Stimulated activated CD8-positive, alpha-beta memory T cell treated with anti-CD3 and anti-CD28 coated beads, Interleukin-4, amount 100 ng/mL, for 48 hours (primary cell): ENCODE measurements around the gene NUP62.
"Not testable (repeated sequence)": the region's sequence is repeated elsewhere in the genome, so short reads cannot be mapped to it uniquely, and the experiment has no call there.

Experiments
- DNase-seq: peaks from one replicate; pipeline ENCODE4 v3.0.0-alpha.2; 2020

NUP62 gene, protein sequence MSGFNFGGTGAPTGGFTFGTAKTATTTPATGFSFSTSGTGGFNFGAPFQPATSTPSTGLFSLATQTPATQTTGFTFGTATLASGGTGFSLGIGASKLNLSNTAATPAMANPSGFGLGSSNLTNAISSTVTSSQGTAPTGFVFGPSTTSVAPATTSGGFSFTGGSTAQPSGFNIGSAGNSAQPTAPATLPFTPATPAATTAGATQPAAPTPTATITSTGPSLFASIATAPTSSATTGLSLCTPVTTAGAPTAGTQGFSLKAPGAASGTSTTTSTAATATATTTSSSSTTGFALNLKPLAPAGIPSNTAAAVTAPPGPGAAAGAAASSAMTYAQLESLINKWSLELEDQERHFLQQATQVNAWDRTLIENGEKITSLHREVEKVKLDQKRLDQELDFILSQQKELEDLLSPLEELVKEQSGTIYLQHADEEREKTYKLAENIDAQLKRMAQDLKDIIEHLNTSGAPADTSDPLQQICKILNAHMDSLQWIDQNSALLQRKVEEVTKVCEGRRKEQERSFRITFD

DNA sequence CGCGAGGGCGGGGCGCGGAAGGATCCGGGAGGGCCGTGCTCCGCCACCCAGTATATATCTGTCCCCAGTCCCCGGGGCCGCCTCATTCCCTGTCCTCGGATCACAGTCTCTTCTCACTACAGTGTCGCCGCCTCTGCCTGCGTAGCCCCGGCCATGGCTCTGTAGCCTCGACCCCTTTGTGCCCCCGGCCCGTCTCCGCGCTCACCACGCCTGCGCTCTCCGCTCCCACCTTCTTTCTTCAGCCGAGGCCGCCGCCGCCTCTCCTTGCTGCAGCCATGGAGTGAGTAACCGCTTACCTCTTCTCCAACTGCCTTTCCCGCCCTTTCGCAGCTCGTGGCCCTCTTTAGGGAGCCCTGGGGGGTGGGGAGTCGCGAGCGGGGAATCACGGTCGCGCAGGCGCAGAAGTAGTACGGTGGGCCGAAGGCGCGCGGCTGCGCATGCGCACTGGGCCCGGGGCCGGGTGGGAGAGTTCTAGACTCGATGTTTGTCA lies at the start of gene NUP62, which contains the start of gene ATF5:
Gene NUP62, minus strand, starts transcription at position 384 of the 490 bp plus-strand sequence. CDS start 19,697 bp downstream, outside the sequence.
Gene ATF5, plus strand, starts transcription at position 85 of the 490 bp plus-strand sequence. CDS start 1,646 bp downstream, outside the sequence.
- peak; percentile 97 for DNase-seq

DNA sequence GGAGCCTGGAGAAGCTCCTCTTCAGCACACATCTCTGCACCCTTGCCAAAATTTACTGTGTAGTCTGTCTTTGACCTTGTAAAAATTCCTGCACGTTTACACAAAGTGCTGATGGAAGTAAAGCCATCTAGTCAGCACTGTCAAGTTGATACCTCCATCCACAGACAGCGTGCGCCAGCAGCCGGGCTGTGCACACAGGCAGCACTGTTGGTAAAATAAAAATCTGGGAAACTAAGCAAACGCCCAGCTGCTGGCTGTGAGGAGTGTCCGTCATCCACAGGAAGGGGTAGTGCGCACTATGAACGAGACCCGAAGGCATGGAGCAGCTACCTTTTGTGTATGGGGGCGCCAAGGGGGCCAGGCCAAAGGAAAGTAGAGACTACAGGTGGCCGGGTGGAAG lies 49.0 kb upstream of the NUP62 start:
- DNase-seq, result no peak

DNA sequence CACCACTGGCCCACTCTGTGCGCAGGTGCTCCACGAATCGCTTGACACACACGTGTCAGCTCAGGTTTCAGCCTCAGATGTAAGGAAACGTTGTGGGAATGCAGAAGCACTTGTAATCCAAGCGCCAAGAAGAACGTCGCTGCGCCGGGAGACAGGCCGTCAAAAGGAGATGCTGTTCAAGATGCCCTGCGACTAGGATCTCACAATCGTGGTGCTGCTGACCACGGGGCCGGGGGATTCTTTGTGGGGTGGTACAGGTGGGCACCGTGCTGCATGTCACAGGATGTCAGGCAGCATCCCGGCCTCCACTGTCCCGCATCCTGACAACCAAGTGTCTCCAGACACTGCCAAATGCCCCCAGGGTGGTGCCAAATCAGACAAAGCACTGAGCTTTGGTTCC lies 48.6 kb upstream of the NUP62 start:
- DNase-seq, result no peak

DNA sequence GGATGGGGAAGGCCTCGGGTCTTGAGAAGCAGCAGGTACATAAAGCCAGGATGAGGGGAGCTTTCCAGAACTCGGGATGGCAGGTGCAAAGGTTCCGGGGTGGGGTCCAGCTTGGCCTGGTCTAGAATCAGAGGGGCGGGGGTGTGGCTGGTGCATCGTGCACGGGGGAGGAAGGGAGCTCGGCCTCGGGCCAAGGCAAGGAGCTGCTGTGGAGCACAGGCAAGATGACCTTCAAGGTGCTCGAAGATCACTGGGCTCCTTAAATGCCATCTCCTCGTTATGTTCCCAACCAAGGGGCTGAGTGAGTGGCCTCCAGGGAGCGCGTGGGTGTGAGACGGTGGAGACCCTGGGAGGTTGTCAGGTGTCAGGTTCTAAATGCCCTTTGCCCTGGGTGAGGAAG lies 47.8 kb upstream of the NUP62 start:
- DNase-seq, result no peak

DNA sequence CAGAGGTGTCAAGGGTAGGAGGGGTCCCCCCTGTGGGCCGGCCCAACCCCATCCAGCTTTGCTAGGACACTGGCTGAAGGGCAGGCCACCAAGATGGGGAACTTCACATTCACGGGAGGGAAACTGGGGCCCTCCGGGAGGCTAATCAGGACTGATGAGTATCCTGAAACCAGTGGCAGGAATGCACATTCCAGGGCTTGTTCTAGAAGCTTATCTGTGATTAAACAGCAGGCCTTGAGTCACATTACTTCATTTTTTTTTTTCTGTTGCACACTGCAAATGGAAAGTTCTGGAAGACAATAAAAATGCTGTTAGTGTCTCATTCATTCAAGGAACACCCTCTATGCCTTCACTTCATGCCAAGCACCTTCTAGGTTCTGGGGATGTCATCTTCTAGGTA lies 47.2 kb upstream of the NUP62 start:
- DNase-seq, result no peak

DNA sequence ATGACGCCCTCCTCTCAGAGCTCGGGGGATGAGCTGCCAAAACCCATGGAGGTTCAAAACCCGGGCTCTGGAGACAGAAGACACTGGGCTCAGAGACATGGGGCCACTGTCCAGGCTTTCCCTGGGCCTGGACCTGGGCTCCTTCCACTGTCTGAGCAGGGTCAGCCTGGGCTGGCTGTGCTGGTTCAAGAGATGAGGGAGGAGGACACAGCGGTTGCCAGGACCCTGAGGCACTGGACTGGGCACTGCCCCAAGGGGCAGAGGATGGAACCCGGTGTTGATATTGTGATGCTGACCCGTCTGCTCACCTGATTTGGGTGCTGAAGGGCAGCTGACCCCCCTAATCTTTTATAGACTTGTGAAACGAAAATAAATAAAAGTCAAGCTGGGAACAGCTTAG lies 45.7 kb upstream of the NUP62 start:
- DNase-seq, result no peak

DNA sequence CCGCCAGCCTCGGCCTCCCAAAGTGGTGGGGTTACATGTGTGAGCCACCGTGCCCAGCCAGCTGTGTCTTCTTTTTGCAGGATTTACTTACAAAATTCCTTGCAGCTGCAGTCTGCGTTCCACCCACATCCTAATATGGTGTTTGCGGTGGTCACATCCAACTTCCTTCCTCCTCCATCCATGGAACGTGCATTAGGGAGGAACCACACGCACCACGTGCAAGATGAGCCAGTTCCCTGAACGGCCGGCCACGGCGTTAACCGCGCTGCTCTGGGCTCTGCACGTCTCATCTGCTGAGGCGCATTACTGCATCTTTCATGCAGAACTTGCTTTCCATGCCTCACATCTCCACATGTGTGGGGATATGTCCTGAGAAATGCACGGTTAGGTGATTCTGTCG lies 44.7 kb upstream of the NUP62 start:
- DNase-seq, result no peak

DNA sequence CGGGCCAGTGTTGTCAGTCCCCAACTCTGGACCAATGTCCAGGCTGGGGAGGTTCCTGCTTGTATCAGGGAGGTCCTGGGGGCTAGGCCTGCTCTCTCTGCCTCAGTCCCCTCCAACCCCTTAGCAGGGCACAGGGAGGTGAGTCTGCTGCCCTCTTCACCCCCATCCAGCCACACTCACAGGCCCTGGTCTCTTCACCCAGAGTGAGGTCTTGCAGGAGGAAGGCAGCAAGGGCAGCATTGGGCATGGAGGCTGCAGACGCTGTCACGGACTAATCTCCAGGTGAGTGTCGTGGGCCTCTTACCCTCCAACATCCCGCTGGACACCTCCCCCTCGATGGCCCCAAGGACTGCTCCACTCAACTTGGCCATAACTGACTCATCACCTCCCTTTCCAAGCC lies 43.5 kb upstream of the NUP62 start:
- no peak for DNase-seq

DNA sequence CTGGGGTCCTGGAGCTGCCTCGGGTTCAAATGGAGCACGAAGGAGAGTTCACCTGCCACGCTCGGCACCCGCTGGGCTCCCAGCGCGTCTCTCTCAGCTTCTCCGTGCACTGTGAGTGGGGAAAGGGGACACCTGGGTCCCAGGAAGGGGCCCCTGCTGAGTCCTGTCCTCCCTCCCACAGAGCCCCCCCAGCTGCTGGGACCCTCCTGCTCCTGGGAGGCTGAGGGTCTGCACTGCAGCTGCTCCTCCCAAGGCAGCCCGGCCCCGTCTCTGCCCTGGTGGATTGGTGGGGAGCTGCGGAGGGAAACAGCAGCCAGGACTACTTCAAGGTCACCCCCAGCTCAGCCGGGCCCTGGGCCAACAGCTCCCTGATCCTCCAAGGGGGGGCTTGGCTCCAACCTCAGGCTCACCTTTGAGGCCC lies 42.7 kb upstream of the NUP62 start:
- DNase-seq, result no peak

DNA sequence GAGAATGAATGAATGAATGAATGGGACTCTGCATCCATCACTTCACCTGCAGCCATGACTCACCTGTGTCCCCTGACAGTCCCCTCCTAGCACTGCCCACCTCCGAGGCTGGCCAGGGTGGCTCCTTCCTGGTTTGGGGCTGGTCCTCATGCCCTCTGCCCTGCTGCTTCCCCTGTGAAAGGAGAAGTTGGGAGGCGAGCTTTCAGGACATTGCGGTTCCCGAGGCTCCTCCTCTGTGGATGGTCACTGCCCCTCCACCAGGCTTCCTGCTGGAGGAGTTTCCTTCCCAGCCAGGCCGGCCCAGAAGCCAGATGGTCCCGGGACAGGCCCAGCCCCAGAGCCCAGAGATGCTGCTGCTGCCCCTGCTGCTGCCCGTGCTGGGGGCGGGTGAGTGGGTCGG lies 40.1 kb upstream of the NUP62 start:
- not testable (repeated sequence) for DNase-seq

DNA sequence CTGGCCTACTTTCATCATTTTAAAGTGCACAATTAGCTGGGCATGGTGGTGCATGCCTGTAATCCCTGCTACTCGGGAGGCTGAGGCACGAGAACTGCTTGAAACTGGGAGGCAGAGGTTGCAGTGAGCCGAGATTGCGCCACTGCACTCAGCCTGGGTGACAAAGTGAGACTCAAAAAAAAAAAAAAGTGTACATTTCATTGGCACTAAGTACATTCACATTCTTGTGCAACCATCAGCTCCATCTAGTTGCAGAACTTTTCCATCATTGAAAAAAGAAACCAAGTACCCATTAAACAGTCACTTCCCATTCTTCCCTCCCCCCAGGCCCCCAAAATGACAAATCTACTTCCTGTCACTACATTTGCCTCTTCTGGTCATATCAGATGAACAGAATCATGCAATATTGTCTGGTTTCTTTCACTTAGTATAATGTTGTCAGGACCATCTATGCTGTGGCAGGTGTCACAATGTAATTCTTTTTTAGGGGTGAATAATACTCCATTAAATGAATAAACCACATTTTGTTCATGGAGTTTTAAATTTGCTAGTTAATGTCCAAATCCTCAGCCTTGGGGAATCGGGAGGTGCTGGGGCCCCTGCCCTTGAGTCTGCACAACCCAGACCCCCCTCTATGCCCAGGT lies 39.1 kb upstream of the NUP62 start:
- DNase-seq, result no peak

DNA sequence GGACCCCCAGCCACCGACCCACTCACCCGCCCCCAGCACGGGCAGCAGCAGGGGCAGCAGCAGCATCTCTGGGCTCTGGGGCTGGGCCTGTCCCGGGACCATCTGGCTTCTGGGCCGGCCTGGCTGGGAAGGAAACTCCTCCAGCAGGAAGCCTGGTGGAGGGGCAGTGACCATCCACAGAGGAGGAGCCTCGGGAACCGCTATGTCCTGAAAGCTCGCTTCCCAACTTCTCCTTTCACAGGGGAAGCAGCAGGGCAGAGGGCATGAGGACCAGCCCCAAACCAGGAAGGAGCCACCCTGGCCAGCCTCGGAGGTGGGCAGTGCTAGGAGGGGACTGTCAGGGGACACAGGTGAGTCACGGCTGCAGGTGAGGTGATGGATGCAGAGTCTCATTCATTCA lies 31.7 kb upstream of the NUP62 start, which contains the start of gene SIGLEC11:
Gene SIGLEC11, minus strand, starts transcription at position 193 of the 400 bp plus-strand sequence. Its CDS starts 91 bp downstream, at position 102.
- not testable (repeated sequence) for DNase-seq

DNA sequence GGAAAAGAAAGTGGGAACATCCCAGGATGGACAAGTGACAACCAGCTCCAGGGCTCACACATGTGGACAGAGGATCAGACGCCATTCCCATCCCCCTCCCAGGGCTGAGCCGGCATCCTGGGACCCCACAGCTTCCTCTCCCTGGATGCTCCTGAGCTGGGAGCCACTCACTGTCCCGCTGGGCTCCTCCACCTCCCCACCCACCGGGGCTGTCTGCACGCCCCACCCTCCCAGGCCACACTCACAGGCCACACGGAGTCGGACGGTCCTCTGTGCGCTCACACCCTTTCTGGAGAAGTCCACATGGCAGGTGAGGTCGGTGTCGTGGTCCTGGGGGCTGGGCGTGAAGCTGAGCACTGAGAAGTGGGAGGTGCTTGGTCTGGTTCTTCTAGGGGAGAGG lies 30.6 kb upstream of the NUP62 start:
- DNase-seq, result not testable (repeated sequence)

DNA sequence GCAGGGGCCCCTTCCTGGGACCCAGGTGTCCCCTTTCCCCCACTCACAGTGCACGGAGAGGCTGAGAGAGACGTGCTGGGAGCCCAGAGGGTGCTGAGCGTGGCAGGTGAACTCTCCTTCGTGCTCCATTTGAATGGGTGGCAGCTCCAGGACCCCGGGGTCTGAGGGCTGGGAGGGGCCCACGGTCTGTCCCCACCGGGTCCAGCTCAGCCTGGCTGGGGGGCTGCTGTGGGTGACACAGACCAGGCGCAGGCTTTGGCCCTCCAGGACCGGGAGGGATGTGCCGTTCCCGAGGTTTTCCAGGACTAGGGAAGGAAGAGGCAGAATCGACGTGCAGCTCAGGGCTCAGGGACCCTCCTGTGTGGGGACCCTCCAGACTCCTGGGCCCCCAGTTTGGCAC lies 29.3 kb upstream of the NUP62 start:
- not testable (repeated sequence) for DNase-seq

DNA sequence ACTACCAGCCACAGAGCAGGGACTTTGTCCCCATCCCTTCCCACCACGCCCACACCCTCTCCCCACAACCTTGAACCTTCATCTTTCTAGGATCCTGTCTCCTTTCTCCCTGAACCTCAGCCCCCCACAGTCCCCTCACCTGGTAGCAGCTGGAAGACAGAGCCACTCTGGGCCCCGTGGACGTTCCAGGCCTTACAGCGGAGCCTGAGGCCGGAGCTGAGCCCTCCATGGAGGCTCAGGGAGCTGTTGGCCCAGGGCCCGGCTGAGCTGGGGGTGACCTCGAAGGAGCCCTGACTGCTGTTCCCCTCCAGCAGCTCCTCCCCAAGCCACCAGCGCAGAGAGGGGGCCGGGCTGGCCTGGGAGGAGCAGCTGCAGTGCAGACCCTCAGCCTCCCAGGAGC lies 28.8 kb upstream of the NUP62 start:
- not testable (repeated sequence) for DNase-seq

DNA sequence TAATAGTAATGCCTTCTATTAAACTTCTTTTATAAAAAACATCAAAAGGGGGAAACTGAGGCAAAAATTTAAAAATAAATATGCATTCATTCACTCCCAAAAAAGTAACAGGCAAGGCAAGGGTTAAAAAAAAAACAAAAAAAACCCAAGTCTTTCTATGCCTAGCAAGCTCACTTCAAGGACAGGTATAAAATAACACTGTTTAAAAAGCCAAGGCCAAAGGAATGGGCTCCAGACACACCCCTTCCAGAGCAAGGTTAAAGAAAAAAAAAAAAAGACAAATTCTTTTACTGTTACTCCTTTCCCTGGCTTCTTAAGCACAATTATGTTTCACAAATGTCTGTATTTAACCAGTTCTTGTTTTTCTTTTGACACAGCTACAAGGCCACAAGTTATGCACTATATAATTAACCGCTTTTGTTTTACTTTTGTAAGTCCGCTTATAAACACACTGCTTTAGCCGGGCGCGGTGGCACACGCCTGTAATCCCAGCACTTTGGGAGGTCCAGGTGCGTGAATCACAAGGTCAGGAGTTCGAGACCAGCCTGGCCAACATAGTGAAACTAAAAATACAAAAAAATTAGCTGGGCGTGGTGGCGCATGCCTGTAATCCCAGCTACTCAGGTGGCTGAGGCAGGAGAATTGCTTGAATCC lies 28.1 kb upstream of the NUP62 start:
- no peak for DNase-seq

DNA sequence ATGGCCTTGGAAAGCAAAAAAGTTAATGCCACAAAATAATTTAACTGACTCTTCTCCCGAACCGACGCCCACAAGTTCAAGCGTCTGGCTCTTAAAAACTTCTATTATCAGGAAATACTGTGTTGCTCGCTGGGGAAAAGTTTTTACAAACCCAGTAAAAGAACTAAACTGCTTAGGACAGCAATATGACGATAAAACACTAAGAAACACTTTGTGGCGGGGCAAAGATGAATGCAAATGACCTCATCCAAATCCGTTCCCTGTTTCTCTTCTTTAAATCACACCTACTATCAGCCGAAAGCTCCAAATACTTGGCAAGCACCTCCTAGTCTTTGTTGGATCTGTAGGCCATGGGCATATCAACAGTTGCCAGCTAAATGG lies 26.8 kb upstream of the NUP62 start:
- no peak for DNase-seq

DNA sequence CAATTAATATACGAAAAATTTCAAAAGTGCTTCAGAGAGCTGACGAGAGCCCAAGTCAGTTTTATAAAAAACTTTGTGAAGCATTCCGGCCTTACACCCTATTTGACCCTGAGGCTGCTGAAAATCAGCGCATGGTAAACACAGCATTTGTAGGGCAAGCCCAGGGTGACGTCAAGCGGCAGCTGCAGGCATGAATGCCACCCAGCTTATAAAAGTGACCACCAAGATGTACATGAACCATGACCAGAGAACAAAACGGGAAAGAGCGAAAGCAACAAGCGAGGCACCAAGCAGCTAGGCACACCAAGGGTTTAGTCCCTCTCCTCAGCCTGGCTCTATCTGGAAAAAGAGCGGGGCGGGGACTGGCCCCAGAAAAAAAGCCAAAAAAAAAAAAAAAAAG lies 25.6 kb upstream of the NUP62 start:
- no peak for DNase-seq

DNA sequence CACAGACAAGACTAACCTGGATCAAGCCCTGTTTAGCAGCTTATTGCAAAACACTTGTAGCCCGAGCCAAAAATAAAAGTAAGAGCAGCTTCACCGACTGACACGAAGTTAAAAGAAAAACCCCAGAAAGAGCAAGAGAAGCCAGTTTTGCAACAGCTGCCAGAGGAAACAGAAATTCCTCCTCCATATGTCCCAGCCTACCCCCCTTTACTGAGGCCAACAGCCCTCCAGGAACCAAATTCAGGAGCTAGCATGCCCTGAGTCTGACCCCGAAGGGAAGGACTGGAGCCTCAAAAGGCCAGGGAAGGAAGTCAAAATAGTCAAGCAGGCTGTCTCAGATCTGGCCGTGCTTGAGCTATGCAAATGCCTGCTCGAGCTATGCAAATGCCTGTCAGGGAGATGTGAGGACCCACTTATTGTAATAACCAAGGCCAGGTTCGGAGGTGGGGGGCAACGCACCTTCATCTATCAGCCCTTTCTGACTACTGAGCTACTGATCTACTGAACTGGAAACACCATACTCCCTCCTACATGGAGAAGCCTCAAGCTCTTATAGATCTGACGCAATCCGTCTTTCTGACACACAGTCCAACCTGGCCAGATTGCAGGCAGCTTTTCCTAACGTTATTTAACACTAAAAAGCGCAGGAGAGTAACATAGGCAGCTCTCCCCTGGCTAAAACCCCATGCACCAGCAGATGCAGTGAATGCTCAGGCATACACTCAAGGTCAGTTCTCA lies 25.0 kb upstream of the NUP62 start:
- DNase-seq, result no peak

DNA sequence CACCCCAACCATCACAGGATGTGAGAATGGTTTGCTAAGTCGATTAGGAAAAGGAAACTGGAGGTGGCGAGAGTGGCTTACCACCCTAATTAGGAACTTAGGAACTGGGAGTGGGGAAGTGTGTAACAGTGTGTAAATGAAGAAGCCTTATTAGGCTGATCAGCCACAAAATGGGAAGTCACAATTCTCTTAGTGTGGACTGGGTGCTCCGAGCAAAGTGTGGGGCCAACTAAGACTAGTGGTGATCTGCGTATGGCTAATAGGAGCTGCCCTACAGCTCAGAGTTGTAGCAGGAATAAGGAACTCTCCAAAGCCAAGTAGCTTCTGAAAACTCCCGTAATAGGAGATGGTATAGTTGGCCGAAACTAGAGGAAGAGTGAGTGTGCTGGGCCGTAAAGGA lies 24.1 kb upstream of the NUP62 start:
- DNase-seq, result no peak

DNA sequence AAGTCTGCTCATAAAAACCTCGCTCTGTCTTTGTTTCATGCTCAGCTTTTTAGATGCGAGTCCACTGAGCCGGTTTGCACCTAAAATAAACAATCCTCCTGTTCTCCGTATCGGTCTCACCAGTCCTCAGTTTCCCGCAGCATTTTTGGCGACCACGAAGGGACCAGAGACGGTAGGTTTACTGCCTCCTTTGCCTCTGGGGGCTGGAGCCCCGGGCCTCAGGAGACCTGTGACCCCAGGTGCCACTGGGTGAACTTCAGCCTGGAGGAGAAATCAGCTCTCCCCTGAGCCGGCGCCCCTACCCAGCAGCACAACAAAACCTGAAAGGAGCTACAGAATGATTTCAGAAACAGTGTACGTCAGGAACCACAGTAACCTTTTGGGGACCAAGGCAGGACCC lies 23.6 kb upstream of the NUP62 start:
- no peak for DNase-seq

DNA sequence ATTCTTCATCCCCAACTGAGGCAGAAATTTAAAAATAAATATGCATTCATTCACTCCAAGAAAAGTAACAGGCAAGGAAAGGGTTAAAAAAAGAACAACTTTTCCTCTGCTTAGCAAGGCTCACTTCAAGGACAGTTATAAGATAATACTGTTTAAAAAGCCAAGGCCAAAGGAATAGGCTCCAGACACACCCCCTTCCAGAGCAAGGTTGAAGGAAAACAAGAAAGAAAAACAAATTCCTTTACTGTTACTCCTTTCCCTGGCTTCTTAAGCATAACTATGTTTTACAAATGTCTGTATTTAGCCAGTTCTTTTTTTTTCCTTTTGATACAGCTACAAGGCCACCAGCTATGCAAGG lies 23.2 kb upstream of the NUP62 start:
- no peak for DNase-seq
